ENCODE data around the gene GP1BB.
"Not testable (repeated sequence)": the region's sequence is repeated elsewhere in the genome, so short reads cannot be mapped to it uniquely, and the experiment has no call there.

GP1BB gene

GRCh38 chr22:19723232-19723982 is at the start of gene GP1BB:
Gene GP1BB (plus strand): TSS chr22:19723539. CDS start chr22:19723570, 31 bp downstream.
- DNase-seq = peak in 1 of 2 experiments; percentile 34

- no peak for DNase-seq
Measured at GRCh38 chr22:19673660-19674059, 49.7 kb upstream of the GP1BB start.

GRCh38 chr22:19674129-19674928 is 49.0 kb upstream of the GP1BB start:
- no peak for DNase-seq

GRCh38 chr22:19674929-19675253 is 48.4 kb upstream of the GP1BB start:
- DNase-seq = no peak

GRCh38 chr22:19675428-19675827 is 47.9 kb upstream of the GP1BB start:
- DNase-seq = no peak

GRCh38 chr22:19676437-19676836 is 46.9 kb upstream of the GP1BB start:
- not testable (repeated sequence) for DNase-seq

- no peak for DNase-seq
Measured at GRCh38 chr22:19678949-19679521, 44.3 kb upstream of the GP1BB start.

- DNase-seq = peak; percentile 7 to 49
Measured at GRCh38 chr22:19679522-19680101, 43.7 kb upstream of the GP1BB start.

- no peak for DNase-seq
Measured at GRCh38 chr22:19680287-19680881, 43.0 kb upstream of the GP1BB start.

GRCh38 chr22:19680911-19681862 is 42.2 kb upstream of the GP1BB start:
- no peak for DNase-seq

- no peak for DNase-seq
Measured at GRCh38 chr22:19681863-19682245, 41.5 kb upstream of the GP1BB start.

- DNase-seq = no peak
Measured at GRCh38 chr22:19686946-19687345, 36.4 kb upstream of the GP1BB start.

- DNase-seq = no peak
Measured at GRCh38 chr22:19687561-19688300, 35.6 kb upstream of the GP1BB start.

- no peak for DNase-seq
Measured at GRCh38 chr22:19688301-19689290, 34.7 kb upstream of the GP1BB start.

- DNase-seq = no peak
Measured at GRCh38 chr22:19689408-19689807, 33.9 kb upstream of the GP1BB start.

GRCh38 chr22:19691007-19691720 is 32.2 kb upstream of the GP1BB start:
- DNase-seq = no peak

- DNase-seq = no peak
Measured at GRCh38 chr22:19691721-19692341, 31.5 kb upstream of the GP1BB start.

GRCh38 chr22:19693581-19693980 is 29.8 kb upstream of the GP1BB start:
- DNase-seq = no peak

Measured in stimulated activated CD4-positive, alpha-beta T cell treated with anti-CD3 and anti-CD28 coated beads, Interleukin-4, amount 100 ng/mL, for 4 hours (primary cell).